K562 (cell line): Measurements from ENCODE around the gene BID. TPM values are rescaled to one million over a fixed set of nuclear protein-coding genes. Genes with fewer than 3 reads are reported as not detected.

Experiments
- ARID2 ChIP-seq: fragments of 450-650 bp; IDR thresholded peaks from 2 replicates; pipeline ENCODE4 v1.6.1; 2017; ENCODE audit warnings: antibody characterized with exemption, mild to moderate bottlenecking
- ARID3A ChIP-seq: IDR thresholded peaks from 2 replicates; pipeline ENCODE4 v1.6.1; 2012; ENCODE audit warnings: low read depth, low read length, improper control_type of control experiment, borderline replicate concordance
- CBFA2T2 ChIP-seq: fragments of 450-650 bp; conservative IDR thresholded peaks from 2 replicates; pipeline ENCODE4 v1.6.1; 2017; ENCODE audit warnings: mild to moderate bottlenecking
- KLF10 ChIP-seq: fragments of 250-450 bp; sonication (Bioruptor Pico); IDR thresholded peaks from 2 replicates; pipeline ENCODE4 v1.6.1; 2021; ENCODE audit warnings: matching md5 sums
- KLF16 ChIP-seq: IDR thresholded peaks from 2 replicates; pipeline ENCODE4 v1.6.1; 2016; ENCODE audit warnings: antibody characterized with exemption
- MAFK ChIP-seq: IDR thresholded peaks from 2 replicates; pipeline ENCODE4 v1.6.1; 2011; ENCODE audit warnings: low read length, improper control_type of control experiment
- NR2C1 ChIP-seq, 2 experiments: fragments of 450-650 bp; IDR thresholded peaks; 2 replicates each; pipeline ENCODE4 v1.6.1; 2017; ENCODE audit warnings: mild to moderate bottlenecking in 2 of 2, antibody characterized with exemption in 1 of 2, inconsistent platforms in 1 of 2, missing compliant biosample characterization in 1 of 2, missing genetic modification characterization in 1 of 2
- RBBP5 ChIP-seq: fragments of 200-600 bp; sonication (generic); IDR thresholded peaks from 2 replicates; pipeline ENCODE4 v1.6.1; 2012; ENCODE audit warnings: borderline replicate concordance, mild to moderate bottlenecking, low read length, control low read depth, inconsistent platforms; ENCODE audit not compliant: insufficient read depth, poor library complexity, severe bottlenecking
- RFX7 ChIP-seq: fragments of 250-450 bp; sonication (Bioruptor Pico); IDR thresholded peaks from 2 replicates; pipeline ENCODE4 v1.5.1; 2021; ENCODE audit warnings: mild to moderate bottlenecking
- SMAD4 ChIP-seq: fragments of 250-450 bp; sonication (Bioruptor Pico); conservative IDR thresholded peaks from 2 replicates; pipeline ENCODE4 v1.8.0; 2021; ENCODE audit warnings: inconsistent platforms, mild to moderate bottlenecking, moderate library complexity
- SRSF7 ChIP-seq: fragments of 200-400 bp; formaldehyde crosslinking; optimal IDR thresholded peaks from 2 replicates; pipeline ENCODE3; 2017; ENCODE audit warnings: mild to moderate bottlenecking, low read depth, low read length
- STAT6 ChIP-seq: sonication (generic); formaldehyde crosslinking; IDR thresholded peaks from 2 replicates; pipeline ENCODE4 v1.8.1; 2023; ENCODE audit warnings: mild to moderate bottlenecking, missing genetic modification reagents
- YY1 ChIP-seq, 3 experiments: IDR thresholded peaks; 2 replicates each; pipeline ENCODE4 v1.6.1; 2011; ENCODE audit warnings: low read length in 2 of 3, mild to moderate bottlenecking in 2 of 3, moderate library complexity in 2 of 3, borderline replicate concordance in 1 of 3, control low read depth in 1 of 3, low read depth in 1 of 3; ENCODE audit not compliant: insufficient read depth in 3 of 3, insufficient replicate concordance in 2 of 3, control insufficient read depth in 1 of 3, insufficient read length in 1 of 3; ENCODE audit errors: extremely low read depth in 1 of 3
- ZNF174 ChIP-seq: fragments of 250-450 bp; sonication (Bioruptor Pico); IDR thresholded peaks from 2 replicates; pipeline ENCODE4 v1.4.0; 2020; ENCODE audit warnings: mild to moderate bottlenecking
- ZNF239 ChIP-seq: fragments of 250-450 bp; sonication (Bioruptor Pico); IDR thresholded peaks from 2 replicates; pipeline ENCODE4 v1.4.0; 2020; ENCODE audit warnings: mild to moderate bottlenecking
- ZNF280B ChIP-seq: fragments of 250-450 bp; sonication (Bioruptor Pico); IDR thresholded peaks from 2 replicates; pipeline ENCODE4 v1.5.1; 2021; ENCODE audit warnings: mild to moderate bottlenecking
- ZNF583 ChIP-seq: fragments of 250-450 bp; sonication (Bioruptor Pico); IDR thresholded peaks from 2 replicates; pipeline ENCODE4 v1.4.0; 2020
- polyA plus RNA-seq, 8 experiments: library from polyadenylated mRNA; depleted of rRNA in 4 of 8; stranded (reverse) in 5 of 8; unstranded in 3 of 8; fragments of >200 nt; fragmentation: Nextera tagmentation in 2 of 8; fragmentation: Illumina TruSeq in 1 of 8; extraction: Ambion mirVana in 2 of 8; extraction: Trizol in 1 of 8; gene quantifications; 2 replicates each; pipeline versions ENCODE4 v1.2.1 to v1.2.3, GENCODE V29; 2011 to 2014; ENCODE audit warnings: inconsistent platforms in 1 of 8, missing spikeins in 1 of 8
- total RNA-seq, 7 experiments: library from RNA; depleted of rRNA in 6 of 7; stranded (reverse); fragments of >200 nt in 6 of 7; fragmentation: Illumina TruSeq in 2 of 7; extraction: Trizol in 2 of 7; gene quantifications; 2 replicates each; pipeline versions ENCODE4 v1.2.1 to v1.2.3, GENCODE V29; 2011 to 2021; ENCODE audit warnings: low replicate concordance in 1 of 7
- TF ChIP-seq, protein P1 (sequence below), 2 experiments: fragments of 450-650 bp; conservative IDR thresholded peaks; 2 replicates each; pipeline ENCODE4 v1.6.1; 2017; ENCODE audit warnings: mild to moderate bottlenecking in 2 of 2, moderate library complexity in 2 of 2

Gene BID
- total and polyA plus RNA-seq, 9 of the 15 experiments (the other 6 are each of a cell fraction or from before 2014, with no cell fraction given), result 5.2 to 209 (median 63.7) TPM

DNA sequence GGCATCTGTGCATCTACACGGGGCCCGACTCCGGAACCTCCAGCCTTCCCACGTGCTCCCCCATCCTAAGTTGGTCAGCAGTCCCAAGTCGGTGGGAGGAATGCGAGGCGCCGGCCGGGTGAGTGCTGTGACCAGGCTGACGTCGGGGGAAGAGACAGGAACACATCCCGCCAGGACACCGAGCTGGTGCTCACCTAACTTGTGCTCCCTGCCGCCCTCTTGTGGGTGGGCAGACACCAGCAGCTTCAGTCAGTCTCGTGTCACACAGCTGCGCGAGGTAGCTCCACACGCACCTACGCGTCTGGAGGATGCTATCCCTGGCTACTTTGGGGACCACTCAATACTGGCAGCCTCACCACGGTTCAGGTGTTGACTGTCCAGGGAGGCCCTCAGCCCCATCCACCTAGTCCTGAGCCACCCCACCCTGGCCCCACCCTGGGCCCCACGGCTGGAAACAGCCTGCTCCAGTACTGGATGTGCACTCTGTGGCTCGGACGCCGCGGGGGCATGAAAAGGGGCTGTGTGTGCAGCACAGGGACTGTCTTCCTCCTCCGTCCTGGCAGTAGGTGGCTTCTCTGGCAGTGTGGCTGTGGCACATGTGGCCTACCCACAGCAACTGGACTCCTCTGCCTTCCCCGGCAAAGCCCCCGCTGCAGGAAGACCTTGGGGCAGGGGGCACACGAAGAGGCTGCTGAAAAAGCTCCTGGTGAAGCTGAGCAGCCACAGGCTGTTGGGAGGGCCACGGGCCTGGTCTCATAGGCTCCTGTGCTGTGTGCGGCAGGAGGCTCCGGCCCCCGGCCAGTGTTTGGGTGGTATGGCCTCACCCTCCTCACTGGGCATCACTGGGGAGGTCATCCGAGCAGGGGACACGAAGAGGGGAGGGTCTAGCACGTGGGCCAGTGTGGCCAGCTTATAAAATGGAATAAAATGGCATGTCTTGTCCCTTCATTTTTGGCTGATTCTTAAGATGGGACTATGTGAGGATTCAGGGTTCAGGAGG, 11.2 kb upstream of the BID start (continued):
- TF ChIP-seq ZNF174 (no peak), ARID3A (no peak), STAT6 (CRISPR knock-in tag) (no peak), RBBP5 (no peak), ZNF583 (no peak), CBFA2T2 (no peak), KLF10 (CRISPR knock-in tag) (no peak), SMAD4 (peak; percentile 53), ZNF239 (CRISPR knock-in tag) (no peak), RFX7 (CRISPR knock-in tag) (no peak), SRSF7 (no peak), KLF16 (0 out of 2 replicates have a peak, but pooled peaks have one; percentile 21), ZNF280B (CRISPR knock-in tag) (no peak), YY1 (IDR thresholded peaks at IDR 0.05; ENCODE audit: borderline replicate concordance in 1 of 3, control insufficient read depth in 1 of 3, extremely low read depth in 1 of 3, insufficient read depth in 3 of 3, insufficient read length in 1 of 3, insufficient replicate concordance in 2 of 3, low read depth in 1 of 3, low read length in 2 of 3) (peak in 2 of 3 experiments; percentile 32 to 37), MAFK (no peak), NR2C1 (IDR thresholded peaks at IDR 0.05) (no peak), NR2C1 (tag; IDR thresholded peaks at IDR 0.05) (no peak), ARID2 (0 out of 2 replicates have a peak, but pooled peaks have one; percentile 30)
- TF ChIP-seq, protein P1, sequence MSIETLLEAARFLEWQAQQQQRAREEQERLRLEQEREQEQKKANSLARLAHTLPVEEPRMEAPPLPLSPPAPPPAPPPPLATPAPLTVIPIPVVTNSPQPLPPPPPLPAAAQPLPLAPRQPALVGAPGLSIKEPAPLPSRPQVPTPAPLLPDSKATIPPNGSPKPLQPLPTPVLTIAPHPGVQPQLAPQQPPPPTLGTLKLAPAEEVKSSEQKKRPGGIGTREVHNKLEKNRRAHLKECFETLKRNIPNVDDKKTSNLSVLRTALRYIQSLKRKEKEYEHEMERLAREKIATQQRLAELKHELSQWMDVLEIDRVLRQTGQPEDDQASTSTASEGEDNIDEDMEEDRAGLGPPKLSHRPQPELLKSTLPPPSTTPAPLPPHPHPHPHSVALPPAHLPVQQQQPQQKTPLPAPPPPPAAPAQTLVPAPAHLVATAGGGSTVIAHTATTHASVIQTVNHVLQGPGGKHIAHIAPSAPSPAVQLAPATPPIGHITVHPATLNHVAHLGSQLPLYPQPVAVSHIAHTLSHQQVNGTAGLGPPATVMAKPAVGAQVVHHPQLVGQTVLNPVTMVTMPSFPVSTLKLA (conservative IDR thresholded peaks at IDR 0.05), result peak in 1 of 2 experiments; percentile 43; a peak in 2 of 4 replicates
